ENCODE measurements around the gene CCM2L. TPM values are rescaled to one million over a fixed set of nuclear protein-coding genes. Genes with fewer than 3 reads are reported as not detected.

The CCM2L gene
- total RNA-seq, 2 donors from 2014 or later = not detected

DNA sequence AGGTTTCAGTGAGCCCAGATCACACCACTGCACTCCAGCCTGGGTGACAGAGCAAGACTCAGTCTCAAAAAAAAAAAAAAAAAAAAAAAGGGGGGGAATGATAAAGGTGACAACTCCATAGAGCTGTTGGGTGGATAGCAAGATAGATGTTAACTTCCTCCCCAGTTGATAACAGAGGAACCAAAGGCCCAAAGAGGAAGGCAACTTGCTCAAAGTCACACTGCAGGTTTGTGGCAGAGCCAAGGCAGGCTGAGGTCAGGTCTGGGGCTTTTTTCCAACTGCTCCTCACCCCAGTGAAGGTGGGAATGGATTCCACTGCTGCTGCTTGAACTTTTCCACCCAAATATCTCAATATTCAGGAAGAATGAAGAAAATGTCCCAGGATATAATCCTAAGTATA lies 68.6 kb downstream of the CCM2L start:
- Mint-ChIP-seq H3K27me3 (ENCODE audit: low read depth) (no peaks in the 10 kb centered on the region), H3K4me3 (no peak overlapping the region)

DNA sequence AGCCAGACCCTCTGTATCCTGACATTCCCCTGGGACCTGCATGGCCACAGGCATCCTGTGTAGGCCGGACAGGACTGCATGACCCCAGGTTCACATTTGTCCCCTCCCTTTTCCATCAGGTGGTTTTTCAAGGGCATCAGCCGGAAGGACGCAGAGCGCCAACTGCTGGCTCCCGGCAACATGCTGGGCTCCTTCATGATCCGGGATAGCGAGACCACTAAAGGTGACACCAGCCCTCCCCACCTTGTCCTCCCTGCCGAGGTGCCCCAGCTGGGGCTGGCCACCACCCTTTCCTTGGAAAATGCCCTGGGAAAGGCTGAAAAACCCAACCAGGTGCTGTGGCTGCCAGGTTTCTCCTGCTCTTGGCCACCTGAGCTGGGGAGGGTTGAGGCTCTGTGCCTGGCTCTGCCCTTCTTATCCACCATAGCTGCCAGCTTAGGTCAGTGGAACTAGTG lies 69.4 kb downstream of the CCM2L start:
- H3K36me3 Mint-ChIP-seq (ENCODE audit: insufficient read depth in 2 of 2) = no peaks in the 10 kb centered on the region
- ATAC-seq (replicated peaks in 1 of 2) (no peak), DNase-seq (no peak)
- H3K27me3 Mint-ChIP-seq (ENCODE audit: low read depth) = no peaks in the 10 kb centered on the region
- H3K9me3 Mint-ChIP-seq = no peaks in the 10 kb centered on the region
- no peaks in the 10 kb centered on the region for H3K4me1 Mint-ChIP-seq (ENCODE audit: low read depth)
- H3K4me3 Mint-ChIP-seq = no peak overlapping the region
- H3K27ac Mint-ChIP-seq = no peak overlapping the region

More for the DNA sequence above, 68.6 kb downstream of the CCM2L start:
- no peaks in the 10 kb centered on the region for H3K9me3 Mint-ChIP-seq
- ATAC-seq (replicated peaks in 1 of 2) (no peak), DNase-seq (no peak)
- H3K4me1 Mint-ChIP-seq (ENCODE audit: low read depth) = no peaks in the 10 kb centered on the region
- no peaks in the 10 kb centered on the region for H3K36me3 Mint-ChIP-seq (ENCODE audit: insufficient read depth in 2 of 2)
- no peak overlapping the region for H3K27ac Mint-ChIP-seq

GRCh38 chr20:32080783-32081182 lies 70.5 kb downstream of the CCM2L start:
- no peaks in the 10 kb centered on the region for H3K4me1 Mint-ChIP-seq (ENCODE audit: low read depth)
- H3K27ac Mint-ChIP-seq = no peak overlapping the region
- no peaks in the 10 kb centered on the region for H3K27me3 Mint-ChIP-seq (ENCODE audit: low read depth)
- no peak for DNase-seq
- no peaks in the 10 kb centered on the region for H3K36me3 Mint-ChIP-seq (ENCODE audit: insufficient read depth in 2 of 2)
- H3K9me3 Mint-ChIP-seq = no peaks in the 10 kb centered on the region
- no peak for ATAC-seq (replicated peaks in 1 of 2)
- H3K4me3 Mint-ChIP-seq = no peak overlapping the region

Other genes starting within 250 kb of the CCM2L start
- under 1 TPM; 0.49 to 0.53 TPM for gene MYLK2, start 191.1 kb upstream of the CCM2L start, total RNA-seq
- not detected for gene FOXS1, start 164.8 kb upstream of the CCM2L start, total RNA-seq
- not detected for gene DUSP15, start 139.9 kb upstream of the CCM2L start, total RNA-seq
- not detected for gene TTLL9, start 139.8 kb upstream of the CCM2L start, total RNA-seq
- gene PDRG1, start 58.4 kb upstream of the CCM2L start, total RNA-seq = 10 to 100 TPM; 13.1 to 19.3 TPM
- not detected for gene XKR7, start 42.3 kb upstream of the CCM2L start, total RNA-seq
- gene HCK, start 41.8 kb downstream of the CCM2L start, total RNA-seq = 1 to 10 TPM in 1 of 2 donors, under 1 TPM in 1; 0.50 to 1.1 TPM
- gene TM9SF4, start 99.3 kb downstream of the CCM2L start, total RNA-seq = 10 to 100 TPM; 42.9 to 56.7 TPM
- gene PLAGL2, start 197.3 kb downstream of the CCM2L start, total RNA-seq = 100 to 1,000 TPM in 1 of 2 donors, 10 to 100 TPM in 1; 98.8 to 107 TPM
- gene POFUT1, start 197.4 kb downstream of the CCM2L start, total RNA-seq = 10 to 100 TPM; 59.7 to 63.2 TPM

Measured in activated T-cell treated with anti-CD3 and anti-CD28 coated beads, Interleukin-2, amount 50 U/mL, for 72 hours (primary cell).